ENCODE measurements around the gene MAB21L4. TPM values are rescaled to one million over a fixed set of nuclear protein-coding genes. Genes with fewer than 3 reads are reported as not detected.

MAB21L4 gene
- total and polyA plus RNA-seq, 2 of the 8 experiments (the other 6 are each of a cell fraction or from before 2014, with no cell fraction given) = 0.11 TPM; not detected in 1

DNA sequence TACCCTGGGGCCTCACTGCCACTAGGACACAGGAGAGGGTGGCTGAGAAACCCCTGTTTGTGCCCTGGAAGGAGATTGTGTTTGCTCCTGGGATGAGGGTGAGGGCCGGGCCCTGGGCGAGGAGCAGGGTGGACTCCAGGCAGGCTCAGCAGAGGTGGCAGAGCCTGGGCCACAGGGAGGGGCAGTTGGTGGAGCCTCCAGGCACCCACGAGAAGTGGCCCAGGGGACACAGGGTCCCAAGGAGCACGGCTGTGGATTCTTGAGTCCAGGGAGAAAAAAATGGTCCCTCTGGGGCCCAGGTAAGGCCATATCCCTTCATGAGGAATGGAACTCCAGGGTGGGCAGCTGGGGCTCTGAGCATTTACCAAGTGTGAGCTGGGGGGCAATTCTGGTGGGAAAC lies 8.3 kb downstream of the MAB21L4 start (continued):
- TF ChIP-seq NRF1 (IDR thresholded peaks at IDR 0.05; ENCODE audit: low read depth, low read length) = no peak
- no peak for TF ChIP-seq SP4 (IDR thresholded peaks at IDR 0.05; ENCODE audit: low read length)
- TF ChIP-seq ATF3 (IDR thresholded peaks at IDR 0.05; ENCODE audit: insufficient read depth, low read depth, low read length) = no peak
- no peak for TF ChIP-seq CBX8 (IDR thresholded peaks at IDR 0.05; ENCODE audit: borderline replicate concordance, low read depth, low read length)

Data from H1 (cell line).